CD1c-positive myeloid dendritic cell (primary cell): ENCODE results near the gene CNIH3.

Source experiments
- DNase-seq: peaks from one replicate; pipeline ENCODE4 v3.0.0-alpha.2; 2016; ENCODE audit errors: extremely low spot score

The CNIH3 gene

DNA sequence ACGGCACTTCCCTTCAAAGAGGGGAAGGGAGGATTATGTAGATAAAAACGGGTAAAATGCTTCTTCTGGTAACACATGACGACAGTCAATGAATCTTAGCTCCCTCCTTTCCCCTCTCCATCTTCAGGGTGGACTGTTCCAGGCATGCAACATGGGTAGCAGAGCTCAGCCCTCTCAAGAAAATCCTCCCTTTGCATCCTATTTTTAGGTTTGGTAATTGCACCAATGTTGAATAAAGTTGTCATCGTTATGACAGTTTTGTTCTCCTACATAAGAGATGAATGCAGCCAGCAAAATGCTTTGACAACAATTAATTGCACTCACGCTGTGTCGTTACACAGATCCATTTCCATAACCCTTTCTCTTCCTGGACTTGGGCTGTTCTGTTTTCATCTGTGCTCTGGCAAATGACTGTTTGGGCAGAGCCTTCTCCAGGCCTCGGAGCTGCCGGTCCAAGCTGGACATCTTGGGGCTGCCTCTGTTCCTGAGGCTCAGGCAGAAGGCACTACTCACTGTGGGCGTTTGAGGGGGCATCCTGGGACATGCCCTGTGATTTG is 127.6 kb downstream of the CNIH3 start:
- DNase-seq: no peak

DNA sequence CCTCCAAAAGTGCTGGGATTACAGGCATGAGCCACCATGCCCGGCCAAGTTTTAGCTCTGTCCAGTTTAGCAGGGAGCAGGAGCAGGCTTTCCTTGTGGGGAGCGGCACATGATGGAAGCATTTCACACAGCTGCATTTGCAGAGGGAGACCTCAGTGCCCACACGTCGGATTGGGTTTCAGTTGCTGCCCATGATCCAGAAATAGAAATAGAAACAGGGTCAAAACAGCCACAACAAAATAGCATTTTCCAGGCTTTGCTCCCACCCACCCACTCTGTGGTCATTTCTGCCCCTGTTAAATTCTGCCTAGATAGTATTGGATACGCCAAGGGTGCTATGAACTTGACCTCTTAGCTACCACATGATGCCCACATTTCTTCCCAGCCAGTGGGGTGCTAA is 128.4 kb downstream of the CNIH3 start:
- no peak for DNase-seq

DNA sequence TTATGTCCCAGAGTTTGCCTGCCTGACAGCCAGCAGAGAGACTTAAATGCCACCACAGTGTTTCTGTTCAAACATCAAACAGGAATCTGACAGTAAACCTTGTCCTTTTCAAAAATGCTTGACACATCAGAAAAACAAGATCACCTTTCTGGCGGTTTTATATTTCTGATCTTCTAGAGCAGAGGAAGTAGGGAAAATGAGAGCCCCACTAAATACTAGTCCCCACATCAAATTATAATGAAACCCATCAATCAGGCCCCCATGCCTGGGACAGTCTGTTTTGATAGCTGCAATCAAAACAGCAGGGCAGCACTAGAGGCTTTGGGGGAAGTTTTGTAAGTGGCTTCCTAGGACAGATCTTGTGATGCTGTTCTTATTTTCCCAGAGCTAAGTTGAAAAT is 129.3 kb downstream of the CNIH3 start:
- DNase-seq: no peak

DNA sequence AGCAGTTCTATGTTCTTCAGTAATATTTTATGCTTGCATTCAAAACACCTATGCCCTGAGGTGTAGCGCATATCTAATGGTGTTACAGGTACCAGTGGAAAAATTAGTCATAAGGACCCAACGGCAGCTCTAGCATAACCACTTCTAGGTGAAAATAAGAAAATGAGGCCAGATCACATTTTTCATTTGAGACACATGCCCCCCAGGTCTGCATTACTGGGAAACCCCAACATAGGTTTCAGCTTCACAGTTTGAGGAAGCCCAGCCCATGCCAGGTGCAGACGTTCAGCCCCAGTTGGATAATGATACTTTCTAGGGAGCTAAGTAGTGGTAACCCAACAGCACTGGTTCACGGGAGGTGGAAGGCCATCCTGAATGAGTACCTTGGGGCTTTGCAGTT is 129.8 kb downstream of the CNIH3 start:
- DNase-seq: no peak

DNA sequence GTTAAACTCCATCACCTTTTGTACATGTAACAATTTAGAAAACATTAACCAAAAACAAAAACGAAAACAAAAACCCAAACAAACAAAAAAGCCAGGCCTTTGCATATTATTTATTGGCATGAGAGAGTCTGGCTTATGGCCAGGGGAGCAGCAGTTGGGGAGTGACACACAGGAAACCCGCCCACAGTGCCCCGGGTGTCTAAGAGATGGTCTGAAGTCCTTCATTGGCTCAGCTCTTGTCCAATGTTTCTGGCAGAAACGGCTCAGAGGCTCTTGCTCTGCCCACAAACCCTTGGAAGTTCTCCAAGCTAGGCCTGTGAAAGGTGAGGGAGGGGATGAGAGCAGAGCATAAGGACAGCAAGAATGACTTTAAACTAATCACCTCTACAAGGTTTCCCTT is 131.5 kb downstream of the CNIH3 start:
- DNase-seq: peak; percentile 67

DNA sequence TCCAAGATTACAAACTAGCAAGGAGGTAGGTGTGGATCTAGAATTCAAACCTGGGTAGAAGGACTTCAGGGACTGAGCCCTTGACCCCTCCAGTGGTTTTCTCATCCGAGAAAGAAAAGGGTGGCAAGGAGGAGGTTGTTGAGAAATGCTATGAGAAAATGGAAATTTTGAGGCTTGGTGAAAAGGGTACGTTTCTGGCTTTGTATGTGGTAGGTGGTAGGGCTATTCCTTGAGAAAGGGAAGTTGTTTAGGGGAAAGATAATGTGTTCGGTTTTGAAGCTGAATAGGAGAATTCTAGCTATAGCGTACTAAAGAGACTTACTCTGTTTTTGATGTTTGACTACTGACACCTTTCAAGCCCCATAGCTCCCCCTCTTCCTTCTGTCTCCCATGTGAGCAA is 133.8 kb downstream of the CNIH3 start:
- DNase-seq: no peak

DNA sequence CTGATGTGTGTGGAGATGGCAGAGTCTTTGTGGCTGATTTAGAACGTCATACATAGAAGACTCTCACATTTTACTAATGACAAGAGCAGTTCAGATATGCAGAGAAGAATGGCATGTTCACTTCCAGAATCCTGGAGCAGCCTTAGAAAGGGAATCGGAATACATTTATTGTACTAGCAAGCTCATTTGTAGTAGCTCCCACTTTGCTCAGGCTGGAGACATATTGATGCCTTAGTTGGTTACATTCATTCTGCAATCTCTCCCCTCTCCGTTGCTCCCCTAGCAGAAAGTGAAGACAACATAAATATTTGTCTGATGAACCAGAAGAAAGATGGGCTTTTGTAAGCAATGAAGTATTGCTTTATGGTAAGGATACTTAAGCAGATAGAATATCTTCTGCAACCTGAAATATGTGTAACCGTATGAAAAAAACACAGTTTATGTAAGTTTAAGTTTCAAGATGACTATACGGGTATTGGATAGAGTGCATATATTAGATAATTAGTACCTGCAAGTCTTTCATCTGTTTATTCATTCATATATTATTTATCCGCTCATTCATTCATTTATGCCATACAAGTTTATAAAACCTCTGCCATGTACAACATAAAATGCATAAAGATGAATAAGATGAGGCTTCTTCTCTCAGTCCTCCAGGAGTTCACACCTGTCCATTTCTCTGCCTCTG is 135.7 kb downstream of the CNIH3 start:
- DNase-seq: no peak

DNA sequence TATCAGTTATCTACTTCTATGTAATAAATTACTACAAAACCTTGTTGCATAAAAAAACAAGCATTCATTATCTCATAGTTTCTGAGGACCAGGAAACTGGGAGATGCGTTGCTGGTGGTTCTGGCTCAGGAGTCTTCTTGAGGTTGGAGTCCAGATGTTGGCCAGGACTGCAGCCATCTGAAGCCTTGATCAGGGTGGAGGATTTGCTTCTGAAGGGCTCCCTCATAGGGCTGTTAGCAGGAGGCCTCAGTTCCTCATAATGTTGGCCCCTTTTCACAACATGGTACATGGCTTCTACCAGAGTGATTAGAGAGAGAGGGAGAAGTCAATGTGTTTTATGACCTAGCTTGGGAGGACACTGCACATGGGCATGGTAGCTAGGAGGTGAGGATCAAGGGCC is 137.4 kb downstream of the CNIH3 start:
- DNase-seq: no peak

DNA sequence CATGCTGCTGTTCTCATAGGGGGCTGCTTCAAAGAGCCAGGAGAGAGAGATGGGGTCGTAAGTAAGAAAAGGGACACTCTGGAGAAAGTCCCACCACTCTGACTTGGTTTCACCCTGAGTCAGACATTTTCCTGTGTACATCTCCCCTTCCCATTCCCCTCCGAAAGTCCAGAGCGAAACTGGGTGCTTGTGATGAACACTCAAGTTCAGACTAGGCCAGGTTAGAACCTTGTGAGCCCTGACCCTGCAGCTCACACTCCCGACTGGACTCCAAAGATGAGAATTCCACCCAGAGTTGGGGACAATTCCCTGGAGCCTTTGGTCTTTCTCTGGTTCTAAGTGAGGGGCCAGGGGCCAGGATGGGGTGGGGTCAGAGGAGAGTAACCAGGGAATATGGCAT is 139.5 kb downstream of the CNIH3 start:
- no peak for DNase-seq

DNA sequence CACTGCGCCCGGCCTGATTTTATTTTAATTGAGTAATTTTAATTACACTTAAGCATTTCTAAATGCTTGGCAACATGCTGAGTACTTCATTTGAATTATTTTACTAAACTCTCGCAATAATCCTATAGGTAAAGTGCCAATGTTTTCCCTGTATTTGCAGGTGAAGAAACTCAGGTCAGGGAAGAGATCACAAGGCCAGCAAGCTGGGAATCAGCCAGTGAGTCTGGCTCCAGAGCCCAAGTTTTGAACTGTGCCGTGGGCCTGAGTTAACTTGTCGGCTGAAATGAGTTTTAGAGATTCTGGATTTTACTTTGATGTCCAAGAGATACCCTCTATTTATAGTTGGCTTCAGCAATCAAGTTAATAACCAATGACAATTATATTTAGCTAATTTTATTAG is 141.4 kb downstream of the CNIH3 start:
- DNase-seq: no peak

DNA sequence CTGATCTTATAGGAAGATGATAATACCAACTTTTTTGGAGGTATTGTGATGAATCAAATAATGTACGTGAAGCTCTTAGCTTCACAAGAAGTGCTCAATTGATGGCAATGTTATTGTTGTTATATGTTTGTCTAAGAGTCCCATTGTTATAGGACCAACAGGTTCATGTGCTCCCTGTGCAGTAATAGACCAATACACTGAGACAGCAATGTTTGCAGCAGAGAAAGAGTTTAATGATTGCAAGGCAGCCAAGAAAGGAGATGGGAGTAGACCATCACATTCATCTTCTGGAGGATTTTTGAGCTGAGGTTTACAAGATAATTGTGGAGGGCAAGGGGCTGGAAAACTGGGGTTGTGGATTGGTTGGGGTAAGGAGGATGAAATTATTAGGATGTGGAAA is 143.0 kb downstream of the CNIH3 start:
- no peak for DNase-seq

DNA sequence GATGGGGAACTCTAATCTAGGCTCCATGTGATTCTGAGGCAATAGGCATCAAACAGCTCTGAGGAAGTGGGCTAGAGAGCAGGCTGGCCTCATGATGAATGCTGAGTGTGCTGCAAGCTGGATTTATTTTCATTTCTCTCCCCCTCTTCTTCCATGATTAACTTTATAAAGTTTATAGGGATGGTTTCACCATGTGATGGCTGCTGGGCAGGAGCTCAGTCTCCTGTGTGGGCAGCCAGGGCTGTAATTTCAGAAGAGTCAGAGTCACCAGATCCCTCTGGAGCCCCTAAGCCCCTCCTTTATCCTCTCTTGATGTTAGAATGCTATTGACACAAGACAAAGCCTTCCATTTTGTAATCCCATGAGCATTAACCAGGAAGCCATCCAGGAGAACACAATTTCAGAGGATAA is 143.6 kb downstream of the CNIH3 start:
- peak; percentile 25 for DNase-seq

DNA sequence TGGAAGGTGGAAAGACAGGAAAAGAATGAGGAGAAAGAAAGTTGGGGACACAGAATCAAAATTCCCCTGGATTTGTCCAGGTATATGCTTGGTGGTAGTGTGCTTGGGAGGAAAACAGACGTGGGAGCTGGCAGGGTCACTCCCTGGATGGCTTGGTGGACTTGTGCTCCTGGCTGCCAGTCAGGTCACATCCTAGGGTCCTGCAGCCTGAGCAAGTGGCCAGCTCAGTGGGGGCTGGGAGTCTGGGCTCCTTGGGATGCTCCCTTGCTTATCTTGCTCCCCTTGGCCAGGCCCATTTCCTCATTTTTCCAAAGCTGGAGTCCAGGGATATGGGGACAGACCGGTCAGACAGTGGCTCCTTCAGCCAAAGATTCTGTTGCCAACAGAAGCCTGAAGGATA is 144.0 kb downstream of the CNIH3 start:
- no peak for DNase-seq

DNA sequence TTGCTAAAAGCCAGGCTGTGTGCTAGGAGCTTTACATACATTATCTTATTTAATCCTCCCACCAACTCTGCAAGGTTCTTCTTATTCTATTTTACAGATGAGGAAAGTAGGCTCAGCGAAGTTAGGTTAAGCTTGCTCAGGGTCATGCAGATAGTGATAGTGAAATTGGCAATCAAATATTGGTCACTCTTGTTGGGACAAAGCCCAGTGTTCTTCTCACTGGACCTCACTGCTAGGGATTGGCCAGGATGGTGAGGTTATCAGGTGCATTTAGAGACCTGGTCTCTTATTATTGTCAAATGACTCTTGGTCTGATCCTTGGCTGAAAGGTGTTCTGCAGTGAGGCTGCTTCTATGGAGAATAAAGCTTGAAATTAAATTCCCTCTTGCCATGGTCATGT is 145.1 kb downstream of the CNIH3 start:
- no peak for DNase-seq

DNA sequence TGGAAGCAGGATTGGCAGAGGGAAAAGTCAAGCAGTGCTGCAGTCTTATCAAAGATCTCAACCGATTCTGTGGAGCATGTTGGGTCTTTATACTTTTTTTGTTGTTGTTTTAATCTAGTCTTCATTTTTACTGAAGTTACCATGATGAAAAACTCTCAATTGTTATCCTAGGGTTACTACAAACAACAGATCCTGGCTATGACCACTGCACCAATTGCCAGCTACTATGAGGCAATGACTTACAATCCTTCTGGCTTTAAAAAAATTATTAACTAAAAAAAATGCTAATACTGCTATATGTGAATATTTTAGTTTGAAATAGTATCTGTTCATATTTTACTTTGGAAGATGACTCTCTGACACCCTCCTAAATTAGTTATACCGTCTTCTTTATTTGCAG is 145.9 kb downstream of the CNIH3 start:
- DNase-seq: no peak

DNA sequence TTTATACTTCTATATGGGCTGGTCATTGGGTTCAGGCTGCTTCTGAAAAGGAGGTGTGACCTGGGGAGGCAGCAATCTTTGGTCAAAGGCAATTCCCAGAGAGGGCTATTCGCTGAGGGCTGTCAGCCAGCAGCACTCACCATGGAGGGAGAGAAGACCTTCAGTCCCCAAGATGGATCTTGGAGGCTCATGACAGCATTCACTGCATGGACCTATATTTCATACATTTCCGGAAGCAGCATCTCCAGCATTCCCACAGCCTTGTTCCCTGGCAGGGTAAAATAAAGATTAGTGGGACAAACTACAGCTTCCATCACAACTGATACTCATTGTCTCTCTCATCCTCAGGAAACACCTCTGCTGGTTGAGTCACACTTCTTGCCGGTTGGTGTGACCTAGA is 146.6 kb downstream of the CNIH3 start:
- no peak for DNase-seq

DNA sequence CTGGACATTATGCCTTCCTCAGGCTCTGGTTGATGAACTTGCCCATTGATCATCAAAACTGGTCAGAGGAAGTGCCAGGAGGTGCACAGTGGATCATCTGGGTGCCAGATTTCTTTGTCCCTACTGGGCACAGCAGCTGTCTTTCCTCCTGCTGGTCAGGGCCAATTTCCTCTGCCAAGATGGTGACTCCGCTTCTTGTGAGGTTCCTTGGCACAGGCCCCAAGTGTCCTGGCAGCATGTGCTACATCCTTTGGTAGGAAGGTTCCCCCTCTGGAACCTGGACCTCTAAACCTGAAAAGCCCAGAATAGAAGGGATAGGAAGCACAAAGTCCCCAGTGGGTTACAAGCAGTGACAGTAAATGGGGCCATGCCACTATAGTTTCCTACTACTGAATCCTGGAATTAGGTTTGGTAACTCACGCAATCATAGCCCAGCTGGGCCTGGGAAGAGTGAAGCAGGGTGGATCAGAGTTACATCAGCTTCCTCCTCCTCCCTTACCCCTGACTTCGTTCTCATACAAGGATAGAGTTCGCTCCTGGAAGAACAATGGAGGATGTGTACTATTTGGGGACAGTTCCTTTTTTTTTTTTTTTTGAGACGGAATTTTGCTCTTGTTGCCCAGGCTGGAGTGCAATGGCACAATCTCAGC is 147.1 kb downstream of the CNIH3 start:
- DNase-seq: no peak

DNA sequence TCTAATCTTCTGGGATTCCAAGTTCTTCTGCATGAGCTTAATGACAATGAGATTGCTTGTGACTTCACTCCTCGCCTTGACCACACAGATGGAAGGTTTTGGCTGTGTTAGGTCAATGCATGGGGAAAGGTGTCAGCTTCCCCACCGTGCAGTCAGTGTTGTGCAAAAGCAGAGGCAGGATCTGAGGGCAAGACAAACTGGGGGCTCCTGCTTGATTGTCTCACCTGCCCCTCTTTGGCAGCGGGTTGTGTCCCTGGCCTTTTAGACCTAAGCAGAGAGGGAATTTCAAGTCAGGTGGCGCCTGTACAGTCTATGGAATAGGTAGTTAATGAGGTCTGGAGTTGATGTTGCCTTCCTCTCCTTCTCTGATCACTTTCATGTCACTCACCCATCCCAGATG is 150.1 kb downstream of the CNIH3 start:
- no peak for DNase-seq

DNA sequence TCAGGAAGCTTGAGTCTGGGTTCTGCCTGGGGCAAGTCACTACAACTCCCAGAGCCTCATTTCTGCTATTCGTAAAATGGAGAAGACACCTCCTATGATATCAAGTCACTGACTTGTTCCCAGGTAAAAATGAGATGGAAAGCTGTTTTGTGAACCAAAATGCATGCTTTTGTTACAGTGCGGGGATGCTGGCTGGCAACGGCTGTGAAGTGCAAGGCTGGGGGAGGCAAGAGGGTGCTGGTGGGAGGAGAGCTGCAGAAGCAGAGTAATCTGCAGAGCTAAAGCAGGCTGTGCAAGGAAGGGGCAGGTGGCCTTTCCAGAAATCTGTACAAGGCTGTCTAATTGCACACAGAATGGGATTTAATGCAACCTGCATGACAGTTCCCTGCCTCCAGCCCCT is 150.9 kb downstream of the CNIH3 start:
- no peak for DNase-seq

DNA sequence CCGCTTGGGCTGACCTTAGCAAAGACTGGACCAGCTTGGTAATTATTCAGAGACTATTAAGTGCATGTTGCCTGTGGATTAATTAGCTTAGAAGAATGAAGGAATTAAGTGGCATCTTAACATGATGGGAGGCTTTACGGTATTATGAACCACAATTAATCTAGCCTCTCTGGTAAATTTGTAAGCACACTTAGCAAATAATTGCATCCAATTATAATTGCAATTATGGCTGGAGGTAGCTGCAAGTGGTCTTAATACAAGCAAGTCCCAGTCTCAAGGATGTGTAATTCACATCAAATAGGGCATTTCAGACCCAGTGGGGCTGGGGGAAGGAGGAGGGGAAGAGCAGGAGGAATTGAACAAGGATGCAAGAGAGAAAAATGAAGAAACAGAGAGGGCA is 151.6 kb downstream of the CNIH3 start:
- no peak for DNase-seq

DNA sequence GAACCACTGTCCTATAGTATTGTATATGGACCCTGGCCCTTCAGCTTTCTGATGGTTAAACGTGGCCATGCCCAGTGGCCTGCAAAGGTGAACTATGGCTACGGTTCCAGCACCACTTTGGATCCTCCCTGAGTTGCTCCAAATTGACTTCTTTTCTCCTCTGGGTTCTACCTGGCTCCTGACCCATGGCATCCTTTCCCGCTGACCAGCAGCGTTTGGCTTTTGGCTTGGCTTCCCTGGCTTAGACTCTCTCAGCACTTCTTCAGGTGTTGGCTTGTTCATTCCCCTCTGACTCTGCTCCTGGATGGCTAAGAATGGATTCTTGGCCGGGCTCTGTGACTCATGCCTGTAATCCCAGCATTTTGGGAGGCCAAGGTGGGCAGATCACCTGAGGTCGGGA is 152.9 kb downstream of the CNIH3 start:
- no peak for DNase-seq

DNA sequence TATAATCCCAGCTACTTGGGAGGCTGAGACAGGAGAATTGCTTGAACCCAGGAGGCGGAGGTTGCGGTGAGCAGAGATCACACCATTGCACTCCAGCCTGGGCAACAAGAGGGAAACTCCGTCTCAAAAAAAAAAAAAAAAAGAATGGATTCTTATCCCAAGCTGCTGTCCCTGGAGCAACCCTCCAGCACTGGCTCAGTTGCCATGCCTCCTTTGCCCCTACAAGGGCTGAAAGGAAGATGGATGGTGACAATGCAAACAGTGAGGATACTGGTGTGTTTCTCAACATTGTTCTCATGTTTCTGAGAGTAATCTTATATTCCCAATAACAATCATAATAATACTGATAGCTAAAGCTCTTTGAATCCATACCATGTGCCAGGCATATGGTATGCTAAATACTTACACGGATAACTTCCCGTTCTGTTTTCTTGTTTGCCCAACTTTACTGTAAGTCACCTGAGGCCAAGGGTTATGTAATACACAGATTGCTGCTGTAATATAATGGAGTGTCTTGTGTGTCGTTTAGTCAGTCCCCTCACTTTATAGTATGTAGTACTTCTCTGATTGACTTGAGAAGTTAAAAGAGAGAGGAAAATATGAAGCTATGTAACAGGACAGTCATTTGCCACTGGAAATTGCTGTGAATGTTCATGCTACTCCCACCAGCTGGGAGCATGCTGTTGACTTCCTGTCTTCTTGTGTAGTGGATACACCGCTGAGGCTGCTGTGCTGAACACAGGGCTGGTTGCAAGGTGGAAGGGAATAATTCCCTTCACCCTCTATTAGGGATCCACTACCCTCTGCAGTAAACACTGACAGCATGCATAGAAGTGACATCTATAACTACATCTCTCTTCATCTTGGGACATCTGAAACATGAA is 153.6 kb downstream of the CNIH3 start:
- peak; percentile 24 for DNase-seq

DNA sequence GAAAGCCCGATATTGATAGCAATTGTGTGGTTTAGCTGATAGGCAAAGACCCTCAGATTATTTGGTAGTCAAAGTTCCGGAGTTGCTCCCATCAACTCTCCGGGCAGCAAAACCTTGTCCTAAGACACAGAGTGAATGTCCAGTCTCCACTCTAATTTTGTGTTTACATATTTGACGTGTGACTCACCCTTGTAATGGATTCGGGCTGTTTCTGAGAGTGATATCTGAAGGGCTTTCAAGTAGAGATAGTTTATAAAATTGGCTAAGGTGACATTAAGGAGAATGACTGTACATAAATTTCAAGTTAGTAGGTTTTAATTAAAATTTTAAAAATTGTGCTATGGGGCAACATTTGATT is 154.2 kb downstream of the CNIH3 start:
- no peak for DNase-seq
